OCI-LY1 (cell line): Measurements from ENCODE around the gene CHST8.

ENCODE experiments used
- EZH2 ChIP-seq: fragments of 200-600 bp; sonication (generic), shearing (Covaris generic); IDR thresholded peaks from 2 replicates; pipeline ENCODE4 v1.8.0; 2017; ENCODE audit warnings: borderline replicate concordance, mixed run types, mild to moderate bottlenecking, antibody characterized with exemption, low read length, moderate library complexity, mixed read lengths
- TF ChIP-seq, protein P1 (sequence below): fragments of 200-600 bp; sonication (generic), shearing (Covaris generic); IDR thresholded peaks from 2 replicates; pipeline ENCODE4 v1.5.1; 2017; ENCODE audit warnings: mild to moderate bottlenecking, antibody characterized with exemption, low read length, moderate library complexity, mixed read lengths

- TF ChIP-seq, protein P1, sequence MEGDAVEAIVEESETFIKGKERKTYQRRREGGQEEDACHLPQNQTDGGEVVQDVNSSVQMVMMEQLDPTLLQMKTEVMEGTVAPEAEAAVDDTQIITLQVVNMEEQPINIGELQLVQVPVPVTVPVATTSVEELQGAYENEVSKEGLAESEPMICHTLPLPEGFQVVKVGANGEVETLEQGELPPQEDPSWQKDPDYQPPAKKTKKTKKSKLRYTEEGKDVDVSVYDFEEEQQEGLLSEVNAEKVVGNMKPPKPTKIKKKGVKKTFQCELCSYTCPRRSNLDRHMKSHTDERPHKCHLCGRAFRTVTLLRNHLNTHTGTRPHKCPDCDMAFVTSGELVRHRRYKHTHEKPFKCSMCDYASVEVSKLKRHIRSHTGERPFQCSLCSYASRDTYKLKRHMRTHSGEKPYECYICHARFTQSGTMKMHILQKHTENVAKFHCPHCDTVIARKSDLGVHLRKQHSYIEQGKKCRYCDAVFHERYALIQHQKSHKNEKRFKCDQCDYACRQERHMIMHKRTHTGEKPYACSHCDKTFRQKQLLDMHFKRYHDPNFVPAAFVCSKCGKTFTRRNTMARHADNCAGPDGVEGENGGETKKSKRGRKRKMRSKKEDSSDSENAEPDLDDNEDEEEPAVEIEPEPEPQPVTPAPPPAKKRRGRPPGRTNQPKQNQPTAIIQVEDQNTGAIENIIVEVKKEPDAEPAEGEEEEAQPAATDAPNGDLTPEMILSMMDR: no peak
- no peak for TF ChIP-seq EZH2
These were observed 9.3 kb downstream of the CHST8 start for GRCh38 chr19:33630880-33631608.
